HG03432 (cell line): ENCODE measurements around the gene CABYR.

Experiments
- ATAC-seq: cut with Tn5 transposase; IDR thresholded peaks from one replicate; pipeline ENCODE4 v1.9.1; 2021; ENCODE audit warnings: mild to moderate bottlenecking, moderate library complexity; ENCODE audit not compliant: unreplicated experiment

CABYR gene

GRCh38 chr18:24189007-24189528 is 50.2 kb downstream of the CABYR start:
- ATAC-seq: peak; percentile 90

- ATAC-seq: no peak
These were observed 50.9 kb downstream of the CABYR start for GRCh38 chr18:24189664-24190346.

- no peak for ATAC-seq
These were observed 51.7 kb downstream of the CABYR start for GRCh38 chr18:24190590-24190989.

- no peak for ATAC-seq
These were observed 56.6 kb downstream of the CABYR start for GRCh38 chr18:24195296-24196053.

- no peak for ATAC-seq
These were observed 57.9 kb downstream of the CABYR start for GRCh38 chr18:24196764-24197163.

- no peak for ATAC-seq
These were observed 58.5 kb downstream of the CABYR start for GRCh38 chr18:24197412-24197811.

GRCh38 chr18:24198461-24198860 is 59.6 kb downstream of the CABYR start:
- no peak for ATAC-seq

- no peak for ATAC-seq
These were observed 60.6 kb downstream of the CABYR start for GRCh38 chr18:24199372-24199962.

GRCh38 chr18:24200494-24201290 is 61.8 kb downstream of the CABYR start:
- ATAC-seq: no peak

- no peak for ATAC-seq
These were observed 63.1 kb downstream of the CABYR start for GRCh38 chr18:24201699-24202687.

- ATAC-seq: no peak
These were observed 66.0 kb downstream of the CABYR start for GRCh38 chr18:24204904-24205303.

- no peak for ATAC-seq
These were observed 69.6 kb downstream of the CABYR start for GRCh38 chr18:24208270-24209035.

- ATAC-seq: no peak
These were observed 70.7 kb downstream of the CABYR start for GRCh38 chr18:24209558-24209957.
